Activated naive CD4-positive, alpha-beta T cell treated with anti-CD3 and anti-CD28 coated beads, Interleukin-2, amount 50 U/mL, for 24 hours (primary cell): ENCODE data around the gene ADCY10.
"Not testable (repeated sequence)": the region's sequence is repeated elsewhere in the genome, so short reads cannot be mapped to it uniquely, and the experiment has no call there.

Source experiments
- H3K27ac Mint-ChIP-seq: one replicate; pipeline ENCODE4 v1.8.0; 2021; ENCODE audit warnings: mild to moderate bottlenecking, mixed read lengths
- H3K27me3 Mint-ChIP-seq: one replicate; pipeline ENCODE4 v1.8.0; 2021; ENCODE audit warnings: mixed read lengths
- H3K36me3 Mint-ChIP-seq: one replicate; pipeline ENCODE4 v1.8.0; 2021; ENCODE audit warnings: mixed read lengths
- H3K4me1 Mint-ChIP-seq: one replicate; pipeline ENCODE4 v1.8.0; 2021; ENCODE audit warnings: mixed read lengths
- H3K4me3 Mint-ChIP-seq: one replicate; pipeline ENCODE4 v1.8.0; 2021; ENCODE audit warnings: mild to moderate bottlenecking, mixed read lengths
- H3K9me3 Mint-ChIP-seq: one replicate; pipeline ENCODE4 v1.8.0; 2021; ENCODE audit warnings: mixed read lengths

The ADCY10 gene

DNA sequence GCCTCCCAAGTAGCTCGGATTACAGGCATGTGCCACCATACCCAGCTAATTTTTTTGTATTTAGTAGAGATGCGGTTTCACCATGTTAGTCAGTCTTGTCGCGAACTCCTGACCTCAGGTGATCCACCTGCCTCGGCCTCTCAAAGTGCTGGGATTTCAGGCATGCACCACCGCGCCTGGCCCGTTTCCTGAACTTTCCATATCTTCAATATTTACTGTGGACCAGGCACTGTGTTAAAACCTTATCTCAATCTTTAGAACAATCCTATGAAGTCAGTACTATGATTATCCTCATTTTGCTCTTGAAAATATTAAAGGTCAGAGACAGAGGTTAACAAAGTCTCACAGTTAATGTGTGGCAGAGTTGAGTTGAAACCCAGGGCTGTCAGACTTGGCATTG, 1.6 kb upstream of the ADCY10 start:
- H3K27ac Mint-ChIP-seq: no peak overlapping the region
- H3K9me3 Mint-ChIP-seq: no peaks in the 10 kb centered on the region
- H3K27me3 Mint-ChIP-seq: no peaks in the 10 kb centered on the region

DNA sequence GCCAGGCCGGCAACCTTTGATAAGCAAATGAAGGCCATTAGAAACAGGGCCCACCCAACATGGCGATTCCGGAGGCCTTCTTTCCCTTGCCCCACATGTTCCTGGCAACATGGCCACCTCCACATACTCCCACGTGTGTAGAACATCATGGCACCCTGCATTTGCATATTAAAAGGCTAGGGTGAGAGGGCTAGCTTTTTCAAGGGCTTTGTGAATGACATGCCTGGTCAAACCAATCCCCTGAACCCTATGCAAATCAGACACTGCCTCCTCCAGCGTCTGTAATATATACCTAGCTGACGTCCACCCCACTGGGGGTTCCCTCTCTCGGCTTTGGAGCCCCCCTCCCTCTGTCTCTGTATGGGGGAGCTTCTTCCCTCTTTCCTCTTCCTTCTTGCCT, 1.6 kb downstream of the ADCY10 start:
- Mint-ChIP-seq H3K27me3 (peaks cover 5% of the 10 kb centered on the region), H3K4me1 (no peaks in the 10 kb centered on the region), H3K27ac (no peak overlapping the region), H3K36me3 (peaks cover 4% of the 10 kb centered on the region), H3K9me3 (peaks cover 11% of the 10 kb centered on the region), H3K4me3 (no peak overlapping the region)

More for the DNA sequence above, 1.6 kb upstream of the ADCY10 start:
- no peaks in the 10 kb centered on the region for H3K4me1 Mint-ChIP-seq
- no peak overlapping the region for H3K4me3 Mint-ChIP-seq
- H3K36me3 Mint-ChIP-seq: peaks cover 4% of the 10 kb centered on the region

DNA sequence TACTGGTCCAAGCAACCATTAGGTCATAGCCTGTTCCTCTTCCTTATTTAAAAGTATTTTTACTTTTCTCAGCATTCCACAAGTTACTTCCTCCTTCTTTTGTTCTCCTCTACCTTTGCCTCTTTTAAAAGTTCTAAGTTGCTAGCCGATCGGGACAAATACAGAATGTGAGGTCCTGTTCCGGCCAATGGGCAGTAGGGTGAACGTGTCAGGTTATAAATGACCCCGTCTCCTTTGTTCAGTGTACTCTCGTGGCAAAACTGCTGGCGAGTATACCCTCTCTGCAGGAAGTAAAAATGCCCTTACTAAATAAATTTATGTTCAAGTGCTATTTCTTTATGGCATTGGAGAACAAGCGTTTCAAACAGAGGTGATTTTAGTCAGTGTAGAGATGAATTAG, 2.5 kb downstream of the ADCY10 start:
- peaks cover 8% of the 10 kb centered on the region for H3K27me3 Mint-ChIP-seq

DNA sequence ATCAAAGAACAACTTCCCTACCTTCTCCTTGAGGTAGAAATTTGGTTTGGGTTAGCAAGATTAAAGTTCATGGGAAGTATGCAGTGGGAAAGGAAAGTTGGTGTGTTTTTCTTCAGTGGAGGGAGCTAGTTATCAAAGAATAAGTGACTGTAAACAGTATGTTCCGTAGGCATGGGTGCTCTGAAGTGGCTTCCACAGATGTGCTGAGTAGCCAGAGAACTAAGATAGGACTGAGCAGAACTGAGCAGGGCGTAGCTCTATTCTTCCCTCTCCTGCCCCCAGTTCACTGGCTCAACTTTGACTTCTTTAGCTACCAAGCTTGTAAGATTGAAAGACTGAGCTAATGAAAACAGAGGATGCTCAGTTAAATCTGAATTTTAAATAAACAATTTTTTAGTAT, 3.4 kb downstream of the ADCY10 start:
- Mint-ChIP-seq H3K27me3 (peaks cover 8% of the 10 kb centered on the region), H3K36me3 (peaks cover 4% of the 10 kb centered on the region), H3K27ac (no peak overlapping the region), H3K9me3 (peaks cover 11% of the 10 kb centered on the region), H3K4me3 (no peak overlapping the region), H3K4me1 (no peaks in the 10 kb centered on the region)

More for the DNA sequence above, 2.5 kb downstream of the ADCY10 start:
- Mint-ChIP-seq H3K36me3 (peaks cover 4% of the 10 kb centered on the region), H3K4me3 (no peak overlapping the region), H3K9me3 (peaks cover 11% of the 10 kb centered on the region), H3K4me1 (no peaks in the 10 kb centered on the region), H3K27ac (no peak overlapping the region)

- peaks cover 11% of the 10 kb centered on the region for H3K9me3 Mint-ChIP-seq
- H3K4me3 Mint-ChIP-seq: no peak overlapping the region
- peaks cover 4% of the 10 kb centered on the region for H3K36me3 Mint-ChIP-seq
- H3K27ac Mint-ChIP-seq: no peak overlapping the region
- H3K4me1 Mint-ChIP-seq: no peaks in the 10 kb centered on the region
- peaks cover 9% of the 10 kb centered on the region for H3K27me3 Mint-ChIP-seq
Observed at GRCh38 chr1:167909691-167910180, 4.2 kb downstream of the ADCY10 start.

GRCh38 chr1:167905671-167906070, 8.3 kb downstream of the ADCY10 start:
- H3K4me1 Mint-ChIP-seq: no peaks in the 10 kb centered on the region
- no peak overlapping the region for H3K27ac Mint-ChIP-seq
- peaks cover 11% of the 10 kb centered on the region for H3K9me3 Mint-ChIP-seq
- no peak overlapping the region for H3K4me3 Mint-ChIP-seq
- peaks cover 9% of the 10 kb centered on the region for H3K27me3 Mint-ChIP-seq
- H3K36me3 Mint-ChIP-seq: peaks cover 4% of the 10 kb centered on the region

DNA sequence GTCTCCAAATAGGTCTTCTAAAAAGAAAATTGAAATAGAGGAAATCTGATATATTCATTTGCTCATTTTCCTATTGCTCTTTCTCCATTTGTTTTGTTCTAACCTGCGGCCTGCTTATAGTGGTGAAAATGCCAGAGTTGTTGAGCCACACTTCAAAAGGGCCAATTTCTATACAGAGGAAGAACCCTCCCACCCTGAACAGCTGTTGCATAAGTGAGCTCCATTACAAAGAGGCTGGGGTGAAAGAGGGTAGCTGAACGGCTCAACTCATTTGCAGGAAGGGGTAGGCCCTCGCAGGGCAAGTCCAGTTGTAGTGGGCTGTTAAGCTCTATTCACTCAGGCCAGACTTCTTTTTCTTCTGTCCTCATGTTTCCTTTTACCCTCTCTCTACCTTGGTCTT, 8.8 kb downstream of the ADCY10 start:
- Mint-ChIP-seq H3K36me3 (peaks cover 4% of the 10 kb centered on the region), H3K4me1 (no peaks in the 10 kb centered on the region), H3K27ac (no peak overlapping the region), H3K9me3 (peaks cover 8% of the 10 kb centered on the region), H3K27me3 (peaks cover 9% of the 10 kb centered on the region), H3K4me3 (no peak overlapping the region)

DNA sequence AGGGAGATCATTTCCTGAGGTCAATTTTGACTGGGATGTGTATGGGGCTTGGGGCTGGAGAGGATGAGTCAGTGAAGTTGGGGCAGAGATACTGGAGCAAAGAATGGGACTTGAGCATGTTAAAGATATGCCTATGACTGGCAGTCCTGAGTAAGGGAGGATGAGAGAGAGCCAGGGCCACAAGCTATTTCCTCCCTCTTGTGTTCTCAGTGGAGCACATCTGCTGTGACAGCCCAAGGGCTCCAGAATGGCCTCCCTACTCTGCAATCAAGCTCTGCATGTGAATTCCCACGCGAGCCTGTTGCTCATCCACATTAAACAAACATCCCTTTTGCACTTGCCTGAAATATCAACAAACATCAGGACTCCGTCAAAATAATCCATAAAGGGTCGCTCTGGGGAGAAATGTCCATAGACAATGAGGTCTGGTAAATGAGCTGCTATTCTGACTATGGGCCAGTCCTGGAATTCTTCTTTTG, 9.2 kb downstream of the ADCY10 start:
- Mint-ChIP-seq H3K9me3 (peaks cover 3% of the 10 kb centered on the region), H3K36me3 (peaks cover 2% of the 10 kb centered on the region), H3K4me1 (no peaks in the 10 kb centered on the region), H3K27me3 (peaks cover 8% of the 10 kb centered on the region), H3K4me3 (no peak overlapping the region), H3K27ac (no peak overlapping the region)

DNA sequence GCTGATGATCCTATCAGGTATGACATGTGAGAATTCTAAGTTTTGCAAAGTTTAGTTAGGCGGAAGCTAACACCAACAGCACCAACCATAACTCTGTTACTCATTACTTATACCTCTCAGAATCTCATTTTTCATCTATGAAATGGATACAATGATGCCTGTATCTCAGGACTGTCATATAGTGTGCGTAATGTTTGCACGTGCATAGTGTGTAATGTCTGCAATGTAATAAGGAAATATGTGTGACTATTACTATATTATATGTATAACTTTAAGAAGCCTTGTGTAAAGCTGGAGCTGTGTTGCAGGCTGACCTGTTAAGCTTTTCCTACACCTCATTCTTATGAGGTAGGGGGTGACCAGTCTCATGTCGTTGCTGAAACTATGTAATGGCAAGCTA, 13.0 kb downstream of the ADCY10 start:
- H3K27me3 Mint-ChIP-seq: peaks cover 2% of the 10 kb centered on the region
- H3K36me3 Mint-ChIP-seq: no peaks in the 10 kb centered on the region
- H3K4me1 Mint-ChIP-seq: no peaks in the 10 kb centered on the region
- no peaks in the 10 kb centered on the region for H3K9me3 Mint-ChIP-seq
- no peak overlapping the region for H3K4me3 Mint-ChIP-seq
- no peak overlapping the region for H3K27ac Mint-ChIP-seq

- Mint-ChIP-seq H3K36me3 (no peaks in the 10 kb centered on the region), H3K9me3 (no peaks in the 10 kb centered on the region), H3K27me3 (no peaks in the 10 kb centered on the region), H3K4me1 (no peaks in the 10 kb centered on the region), H3K4me3 (no peak overlapping the region), H3K27ac (no peak overlapping the region)
Observed at GRCh38 chr1:167899253-167899681, 14.7 kb downstream of the ADCY10 start.

- Mint-ChIP-seq H3K27ac (no peak overlapping the region), H3K4me1 (no peaks in the 10 kb centered on the region), H3K27me3 (no peaks in the 10 kb centered on the region), H3K9me3 (no peaks in the 10 kb centered on the region), H3K4me3 (no peak overlapping the region), H3K36me3 (no peaks in the 10 kb centered on the region)
Observed at GRCh38 chr1:167898578-167899222, 15.2 kb downstream of the ADCY10 start.

GRCh38 chr1:167893798-167894197, 20.1 kb downstream of the ADCY10 start:
- H3K4me3 Mint-ChIP-seq: no peak overlapping the region
- H3K27ac Mint-ChIP-seq: no peak overlapping the region
- H3K4me1 Mint-ChIP-seq: no peaks in the 10 kb centered on the region
- no peaks in the 10 kb centered on the region for H3K9me3 Mint-ChIP-seq
- no peaks in the 10 kb centered on the region for H3K27me3 Mint-ChIP-seq
- no peaks in the 10 kb centered on the region for H3K36me3 Mint-ChIP-seq

DNA sequence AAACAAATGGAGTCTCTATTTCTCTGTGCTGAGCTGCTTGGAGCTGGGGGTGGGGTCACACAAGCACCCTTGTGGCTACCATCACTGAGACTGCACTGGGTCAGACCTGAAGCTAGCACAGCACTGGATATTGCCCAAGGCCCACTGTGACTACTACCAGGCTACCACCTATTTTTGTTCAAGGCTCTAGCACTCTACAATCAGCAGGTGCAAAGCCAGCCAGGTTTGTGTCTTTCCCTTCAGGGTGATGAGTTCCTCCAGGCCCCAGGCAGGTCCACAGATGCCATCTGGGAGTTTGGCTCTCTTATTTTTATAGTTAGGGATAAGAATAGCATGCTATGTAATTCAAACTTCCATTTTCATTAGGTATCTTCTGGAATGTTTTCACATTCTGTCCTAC, 23.5 kb downstream of the ADCY10 start:
- Mint-ChIP-seq H3K4me3 (no peak overlapping the region), H3K4me1 (no peaks in the 10 kb centered on the region), H3K9me3 (no peaks in the 10 kb centered on the region), H3K27me3 (no peaks in the 10 kb centered on the region), H3K27ac (no peak overlapping the region), H3K36me3 (no peaks in the 10 kb centered on the region)

DNA sequence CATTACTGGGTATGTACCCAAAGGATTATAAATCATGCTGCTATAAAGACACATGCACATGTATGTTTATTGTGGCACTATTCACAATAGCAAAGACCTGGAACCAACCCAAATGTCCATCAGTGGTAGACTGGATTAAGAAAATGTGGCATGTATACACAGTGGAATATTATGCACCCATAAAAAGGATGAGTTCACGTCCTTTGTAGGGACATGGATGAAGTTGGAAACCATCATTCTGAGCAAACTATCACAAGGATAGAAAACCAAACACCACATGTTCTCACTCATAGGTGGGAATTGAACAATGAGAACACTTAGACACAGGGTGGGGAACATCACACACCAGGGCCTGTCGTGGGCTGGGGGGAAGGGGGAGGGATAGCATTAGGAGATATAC, 26.7 kb downstream of the ADCY10 start:
- not testable (repeated sequence) for H3K27ac Mint-ChIP-seq, H3K27me3 Mint-ChIP-seq, H3K9me3 Mint-ChIP-seq, H3K4me3 Mint-ChIP-seq, H3K4me1 Mint-ChIP-seq, H3K36me3 Mint-ChIP-seq

GRCh38 chr1:167882376-167882775, 31.6 kb downstream of the ADCY10 start:
- Mint-ChIP-seq H3K27me3 (peaks cover 4% of the 10 kb centered on the region), H3K27ac (no peak overlapping the region), H3K36me3 (no peaks in the 10 kb centered on the region), H3K9me3 (no peaks in the 10 kb centered on the region), H3K4me1 (no peaks in the 10 kb centered on the region), H3K4me3 (no peak overlapping the region)

GRCh38 chr1:167881786-167882185, 32.1 kb downstream of the ADCY10 start:
- H3K4me1 Mint-ChIP-seq: no peaks in the 10 kb centered on the region
- H3K27ac Mint-ChIP-seq: no peak overlapping the region

GRCh38 chr1:167881069-167881468, 32.9 kb downstream of the ADCY10 start:
- no peaks in the 10 kb centered on the region for H3K4me1 Mint-ChIP-seq
- no peaks in the 10 kb centered on the region for H3K36me3 Mint-ChIP-seq

More at GRCh38 chr1:167881786-167882185, 32.1 kb downstream of the ADCY10 start:
- Mint-ChIP-seq H3K4me3 (no peak overlapping the region), H3K27me3 (peaks cover 4% of the 10 kb centered on the region), H3K9me3 (no peaks in the 10 kb centered on the region), H3K36me3 (no peaks in the 10 kb centered on the region)

More at GRCh38 chr1:167881069-167881468, 32.9 kb downstream of the ADCY10 start:
- H3K4me3 Mint-ChIP-seq: no peak overlapping the region
- H3K27ac Mint-ChIP-seq: no peak overlapping the region
- no peaks in the 10 kb centered on the region for H3K9me3 Mint-ChIP-seq
- peaks cover 4% of the 10 kb centered on the region for H3K27me3 Mint-ChIP-seq
